Right ventricle myocardium inferior (tissue), 1 donor: Measurements from ENCODE around the gene OR10H2. TPM values are rescaled to one million over a fixed set of nuclear protein-coding genes. Genes with fewer than 3 reads are reported as not detected.
"Not testable (repeated sequence)": the region's sequence is repeated elsewhere in the genome, so short reads cannot be mapped to it uniquely, and the experiment has no call there.

Experiments
- ATAC-seq: fragments of 200-7000 bp; cut with Tn5 transposase; one replicate; pipeline ENCODE4 v1.9.1; 2020; ENCODE audit warnings: mild to moderate bottlenecking, moderate library complexity
- DNase-seq: peaks from one replicate; pipeline ENCODE4 v3.0.0; 2021; ENCODE audit errors: missing footprints
- intact Hi-C: fragments of 100-400 bp; cut with DNase I; formaldehyde crosslinking; loops from one replicate; pipeline ENCODE4 v1.11.0; 2022
- long read RNA-seq: library from polyadenylated mRNA; unstranded; transcript quantifications from one replicate; pipeline ENCODE4 v2.0.0, GENCODE V29; 2021
- total RNA-seq: library from RNA; stranded (reverse); fragmentation: NEBNext Ultra II Directional; extraction: Animal tissue kit (Norgen Biotek cat#: 25700); gene quantifications from one replicate; pipeline ENCODE4 v1.2.1, GENCODE V29; 2021
- donor health status: DM: no; HTN: yes; CAD: no; lungs with severe emphysema.

The OR10H2 gene, protein sequence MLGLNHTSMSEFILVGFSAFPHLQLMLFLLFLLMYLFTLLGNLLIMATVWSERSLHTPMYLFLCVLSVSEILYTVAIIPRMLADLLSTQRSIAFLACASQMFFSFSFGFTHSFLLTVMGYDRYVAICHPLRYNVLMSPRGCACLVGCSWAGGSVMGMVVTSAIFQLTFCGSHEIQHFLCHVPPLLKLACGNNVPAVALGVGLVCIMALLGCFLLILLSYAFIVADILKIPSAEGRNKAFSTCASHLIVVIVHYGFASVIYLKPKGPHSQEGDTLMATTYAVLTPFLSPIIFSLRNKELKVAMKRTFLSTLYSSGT
- not detected for total RNA-seq
- long read RNA-seq, result 0 reads

- DNase-seq (no peak), ATAC-seq (no peak)
- intact Hi-C loops, result no loop called here
Observed at GRCh38 chr19:15727724-15728123, at the start of gene OR10H2. TSS of gene OR10H2 (plus strand) at chr19:15728024. CDS start at chr19:15728044, 20 bp downstream.

DNA sequence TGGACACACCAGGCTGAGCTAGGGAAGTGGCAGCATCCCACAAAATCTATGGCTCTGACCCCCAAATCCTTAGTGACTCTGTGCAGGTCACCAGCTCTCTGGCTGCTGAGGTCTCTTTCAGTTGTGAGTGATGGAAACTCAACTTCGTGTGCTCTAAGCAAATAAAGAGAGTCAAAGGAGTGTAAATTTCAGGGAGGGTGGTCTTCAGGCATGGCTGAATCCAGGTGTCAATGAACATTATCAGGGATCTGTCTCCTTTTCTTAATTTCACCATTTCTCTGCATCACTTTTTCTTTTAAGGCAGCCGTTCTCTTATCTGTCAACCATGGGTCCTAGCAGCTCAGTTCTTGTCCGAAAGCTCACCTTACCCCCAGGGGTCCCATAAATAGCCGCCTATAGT lies 48.7 kb upstream of the OR10H2 start:
- ATAC-seq, result no peak
- intact Hi-C loops, result no loop called here

DNA sequence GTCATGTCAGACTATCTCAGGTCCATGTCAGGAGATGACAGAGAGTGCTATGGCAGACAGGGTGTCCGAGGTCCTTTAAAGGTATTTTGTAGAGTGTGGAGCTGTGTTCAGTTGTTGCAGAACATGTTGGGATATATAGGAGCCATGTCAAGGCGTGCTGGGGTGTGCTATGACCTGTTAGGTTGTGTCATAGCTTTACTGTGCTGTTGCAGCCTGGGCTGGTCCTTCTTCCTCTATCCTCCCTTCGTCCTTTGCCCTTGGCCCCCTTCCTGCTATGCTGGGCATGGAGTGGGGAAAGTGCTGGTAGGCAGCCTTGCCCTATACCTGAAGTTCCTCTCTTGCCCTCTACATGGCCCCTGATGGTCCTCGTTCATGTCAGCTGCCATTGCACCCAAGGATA lies 48.0 kb upstream of the OR10H2 start:
- DNase-seq, ATAC-seq, intact Hi-C loops: not testable (repeated sequence)

More for the DNA sequence above, 48.7 kb upstream of the OR10H2 start:
- no peak for DNase-seq

DNA sequence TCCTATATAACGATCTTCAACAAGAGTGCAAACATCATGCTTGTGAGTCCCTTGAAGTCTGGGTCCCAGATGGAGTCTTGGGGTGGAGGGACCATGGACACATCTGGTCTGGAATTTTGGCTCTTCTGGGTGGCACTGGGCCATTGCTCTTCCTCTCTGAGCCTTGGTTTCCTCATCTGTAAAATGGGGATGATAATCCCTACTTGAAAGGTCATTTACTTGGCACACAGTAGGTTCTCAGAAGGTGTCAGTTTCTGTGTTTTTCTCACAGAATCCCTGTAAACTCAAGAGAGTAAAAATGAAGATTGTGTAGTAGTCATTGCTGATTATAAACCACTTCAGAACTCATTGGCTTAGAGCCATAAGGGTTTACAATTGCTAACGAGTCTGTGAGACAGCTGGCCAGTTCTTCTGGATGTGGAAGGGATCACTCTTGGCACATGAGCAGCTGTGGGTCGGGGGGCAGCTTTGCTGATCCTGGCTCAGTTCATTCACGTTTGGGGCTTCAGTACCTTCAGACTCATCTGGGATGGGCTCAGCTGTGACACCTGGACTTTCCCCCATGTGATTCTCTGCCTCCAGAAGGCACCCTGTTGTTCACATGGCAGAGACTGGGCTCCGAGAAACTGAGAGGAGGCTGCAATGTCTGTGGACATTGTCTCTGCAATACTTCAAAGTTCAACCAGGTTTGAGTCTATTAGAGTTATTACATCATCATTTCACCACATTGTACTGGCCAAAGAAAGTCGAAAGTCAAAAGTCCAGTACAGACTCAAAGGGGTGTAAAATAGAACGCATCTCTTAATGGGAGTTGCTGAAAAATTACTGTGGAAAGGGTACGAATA lies 47.1 kb upstream of the OR10H2 start:
- intact Hi-C loops, result no loop called here
- no peak for ATAC-seq
- no peak for DNase-seq

GRCh38 chr19:15683411-15683810 lies 44.4 kb upstream of the OR10H2 start:
- intact Hi-C loops, result no loop called here
- peak; percentile 10 for ATAC-seq
- DNase-seq, result no peak

- DNase-seq, result no peak
- ATAC-seq, result no peak
- intact Hi-C loops, result no loop called here
Observed at GRCh38 chr19:15684828-15685227, 43.0 kb upstream of the OR10H2 start.

GRCh38 chr19:15696654-15697194 lies 31.1 kb upstream of the OR10H2 start:
- no peak for ATAC-seq
- DNase-seq, result peak; percentile 40
- intact Hi-C loops, result no loop called here

- intact Hi-C loops, result no loop called here
- ATAC-seq (peak; percentile 31), DNase-seq (no peak)
Observed at GRCh38 chr19:15701757-15702533, 25.9 kb upstream of the OR10H2 start.

DNA sequence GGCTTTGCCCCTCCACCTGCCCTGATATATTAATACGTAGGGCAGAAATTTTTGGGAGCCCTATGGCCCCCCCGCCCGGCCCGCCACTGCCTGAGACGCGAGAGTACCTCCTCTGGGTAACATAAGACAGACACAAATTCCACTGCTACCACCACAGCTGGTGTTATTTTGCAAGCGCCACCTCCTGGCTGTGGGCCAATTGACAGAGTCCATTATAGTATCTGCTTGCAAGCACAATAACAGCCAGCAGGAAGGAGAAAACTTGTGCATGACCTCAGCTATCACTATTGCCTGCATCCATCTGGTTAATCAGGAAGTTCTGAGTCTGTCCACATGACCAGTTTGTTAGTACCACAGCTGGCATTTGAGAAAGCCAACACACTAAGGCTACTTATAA lies 25.3 kb upstream of the OR10H2 start:
- DNase-seq (peak; percentile 92), ATAC-seq (peak; percentile 94)
- intact Hi-C loops, result no loop called here

- intact Hi-C loops, result no loop called here
- no peak for ATAC-seq
- DNase-seq, result no peak
Observed at GRCh38 chr19:15714638-15715037, 13.2 kb upstream of the OR10H2 start.

- intact Hi-C loops, result no loop called here
- ATAC-seq (no peak), DNase-seq (no peak)
Observed at GRCh38 chr19:15715642-15716041, 12.2 kb upstream of the OR10H2 start.

- DNase-seq (no peak), ATAC-seq (no peak)
- intact Hi-C loops, result no loop called here
Observed at GRCh38 chr19:15717809-15718208, 10.0 kb upstream of the OR10H2 start.

GRCh38 chr19:15721268-15721667 lies 6.6 kb upstream of the OR10H2 start:
- no peak for ATAC-seq
- no peak for DNase-seq
- intact Hi-C loops, result no loop called here

- no peak for ATAC-seq
- DNase-seq, result no peak
- intact Hi-C loops, result no loop called here
Observed at GRCh38 chr19:15722956-15723355, 4.9 kb upstream of the OR10H2 start.

DNA sequence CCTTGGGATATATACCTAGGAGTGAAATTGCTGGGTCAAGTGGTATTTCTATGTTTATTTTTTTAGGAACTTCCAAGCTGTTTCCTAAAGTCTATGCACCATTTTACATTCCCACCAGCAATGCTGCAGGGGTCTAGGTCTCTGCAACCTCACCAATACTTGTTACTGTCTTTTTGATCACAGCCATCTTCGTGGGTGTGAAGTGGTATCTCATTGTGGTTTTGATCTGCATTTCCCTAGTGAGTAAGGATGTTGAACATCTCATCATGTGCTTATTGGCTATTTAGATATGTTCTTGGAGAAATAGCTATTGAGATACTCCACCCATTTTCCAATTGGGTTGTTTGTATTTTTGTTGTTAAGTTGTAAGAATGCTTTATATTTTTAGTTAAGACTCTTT lies 2.7 kb downstream of the OR10H2 start:
- DNase-seq (no peak), ATAC-seq (no peak)
- intact Hi-C loops, result no loop called here

- DNase-seq (no peak), ATAC-seq (no peak)
- intact Hi-C loops, result no loop called here
Observed at GRCh38 chr19:15732388-15732787, 4.6 kb downstream of the OR10H2 start.

- DNase-seq (no peak), ATAC-seq (no peak)
- intact Hi-C loops, result no loop called here
Observed at GRCh38 chr19:15733895-15734294, 6.1 kb downstream of the OR10H2 start.

- ATAC-seq, result no peak
- DNase-seq, result no peak
- intact Hi-C loops, result no loop called here
Observed at GRCh38 chr19:15737722-15738121, 9.9 kb downstream of the OR10H2 start, which contains the start of gene OR10H3. TSS of gene OR10H3 (plus strand) at chr19:15737985. CDS start at chr19:15741393, 3,408 bp downstream.

- intact Hi-C loops, result no loop called here
- DNase-seq, result no peak
- ATAC-seq, result no peak
Observed at GRCh38 chr19:15740785-15741184, 13.0 kb downstream of the OR10H2 start.
